ENCODE measurements around the gene TASOR2.

Gene TASOR2

DNA sequence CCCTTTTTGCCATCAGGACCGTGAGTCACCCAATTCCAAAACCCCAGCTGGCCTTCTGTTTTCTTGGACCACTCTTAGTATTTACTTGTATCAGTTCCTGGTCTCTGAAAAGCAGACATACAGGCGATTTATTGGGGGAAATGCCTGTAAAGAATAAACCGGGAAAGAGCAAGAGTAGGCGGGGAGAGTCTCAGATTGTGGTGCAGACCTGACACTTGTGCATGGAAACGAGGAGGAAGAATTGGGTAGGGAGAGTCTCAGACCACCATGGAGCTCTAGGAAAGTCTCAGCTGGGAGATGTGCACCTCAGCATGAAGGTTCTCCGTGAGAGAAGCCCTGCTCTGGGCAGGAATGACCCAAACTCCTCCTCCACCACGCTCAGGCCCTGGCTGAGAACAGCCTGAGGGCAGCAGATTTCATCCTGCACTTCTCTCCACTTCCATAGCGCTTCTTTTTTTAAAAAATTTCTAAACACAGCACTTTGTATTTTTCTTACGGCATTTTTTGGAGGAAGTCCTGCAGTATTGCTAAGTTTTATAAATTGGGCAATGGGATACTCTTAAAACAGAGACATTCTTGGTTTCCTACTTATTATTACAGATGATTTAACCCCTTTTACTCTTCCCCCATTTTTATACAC is 6.1 kb upstream of the TASOR2 start:
- TF ChIP-seq, protein P1, sequence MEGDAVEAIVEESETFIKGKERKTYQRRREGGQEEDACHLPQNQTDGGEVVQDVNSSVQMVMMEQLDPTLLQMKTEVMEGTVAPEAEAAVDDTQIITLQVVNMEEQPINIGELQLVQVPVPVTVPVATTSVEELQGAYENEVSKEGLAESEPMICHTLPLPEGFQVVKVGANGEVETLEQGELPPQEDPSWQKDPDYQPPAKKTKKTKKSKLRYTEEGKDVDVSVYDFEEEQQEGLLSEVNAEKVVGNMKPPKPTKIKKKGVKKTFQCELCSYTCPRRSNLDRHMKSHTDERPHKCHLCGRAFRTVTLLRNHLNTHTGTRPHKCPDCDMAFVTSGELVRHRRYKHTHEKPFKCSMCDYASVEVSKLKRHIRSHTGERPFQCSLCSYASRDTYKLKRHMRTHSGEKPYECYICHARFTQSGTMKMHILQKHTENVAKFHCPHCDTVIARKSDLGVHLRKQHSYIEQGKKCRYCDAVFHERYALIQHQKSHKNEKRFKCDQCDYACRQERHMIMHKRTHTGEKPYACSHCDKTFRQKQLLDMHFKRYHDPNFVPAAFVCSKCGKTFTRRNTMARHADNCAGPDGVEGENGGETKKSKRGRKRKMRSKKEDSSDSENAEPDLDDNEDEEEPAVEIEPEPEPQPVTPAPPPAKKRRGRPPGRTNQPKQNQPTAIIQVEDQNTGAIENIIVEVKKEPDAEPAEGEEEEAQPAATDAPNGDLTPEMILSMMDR (conservative IDR thresholded peaks at IDR 0.05), result no peak
- H3K27ac ChIP-seq, result no peak overlapping the region

- no peak overlapping the region for H3K27ac ChIP-seq
- TF ChIP-seq, protein P1 (conservative IDR thresholded peaks at IDR 0.05), result no peak
Measured at GRCh38 chr10:5679037-5679435, 5.6 kb upstream of the TASOR2 start.

GRCh38 chr10:5679606-5680005 is 5.0 kb upstream of the TASOR2 start:
- TF ChIP-seq, protein P1 (conservative IDR thresholded peaks at IDR 0.05), result no peak
- no peak overlapping the region for H3K27ac ChIP-seq

- TF ChIP-seq, protein P1 (conservative IDR thresholded peaks at IDR 0.05), result no peak
- no peak overlapping the region for H3K27ac ChIP-seq
Measured at GRCh38 chr10:5681930-5682329, 2.7 kb upstream of the TASOR2 start.

DNA sequence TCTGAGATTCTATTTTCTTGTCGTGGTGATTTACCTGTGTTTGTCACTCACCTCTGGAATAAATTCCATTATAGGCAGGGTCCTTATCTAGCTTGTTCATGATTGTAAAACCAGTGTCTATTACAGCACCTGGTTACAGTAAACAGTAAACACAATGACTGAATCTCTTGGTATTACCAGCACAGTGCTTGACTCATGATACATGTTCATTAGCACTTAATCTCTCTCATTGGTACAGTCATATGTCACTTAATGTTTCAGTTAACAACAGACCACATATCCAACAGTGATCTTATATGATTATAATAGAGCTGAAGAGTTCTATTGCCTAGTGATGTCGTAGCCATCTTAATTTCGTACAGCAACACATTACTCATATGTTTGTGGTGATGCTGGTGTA is 1.6 kb upstream of the TASOR2 start:
- TF ChIP-seq, protein P1 (conservative IDR thresholded peaks at IDR 0.05), result no peak
- no peak overlapping the region for H3K27ac ChIP-seq

DNA sequence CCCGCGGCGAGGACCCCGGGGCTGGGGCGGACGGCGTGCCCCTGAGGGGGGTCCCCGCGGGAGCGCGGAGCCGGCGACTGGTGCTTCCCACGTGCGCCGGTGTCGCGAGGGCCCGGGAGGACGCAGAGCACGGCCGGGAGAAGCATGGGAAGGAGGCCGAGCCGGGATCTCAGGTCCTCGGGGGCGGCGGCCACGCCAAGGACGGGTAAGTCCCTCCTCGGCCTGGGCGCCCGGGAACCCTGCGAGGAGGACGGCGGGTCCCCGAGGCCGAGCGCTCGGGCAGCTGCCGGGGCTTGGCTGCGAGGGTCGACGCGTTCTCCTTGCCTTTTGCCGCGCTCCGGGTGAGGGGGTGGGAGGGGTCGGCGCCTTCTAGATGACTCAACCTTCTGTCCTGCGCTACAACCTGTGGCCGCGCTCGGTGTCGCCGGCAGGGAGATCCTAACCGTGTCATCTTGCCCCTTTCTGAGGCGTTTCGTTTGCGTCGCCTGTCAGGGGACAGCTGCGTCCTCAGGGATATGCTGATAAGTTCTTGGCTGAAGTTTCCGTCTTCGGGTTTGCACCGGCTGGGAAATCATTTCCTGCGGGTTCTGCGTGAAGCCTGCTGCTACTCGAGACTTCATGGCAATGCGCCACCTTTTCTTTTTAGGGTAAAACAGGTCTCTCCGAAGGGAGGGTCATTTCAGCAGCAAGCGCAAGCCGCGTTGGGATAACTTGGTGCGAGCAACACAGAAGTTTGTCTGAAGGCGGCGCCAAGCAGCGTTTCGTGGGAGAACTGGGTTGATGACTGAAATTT is 529 bp downstream of the TASOR2 start:
- peak overlapping the region; percentile 85 for H3K27ac ChIP-seq
- TF ChIP-seq, protein P1 (conservative IDR thresholded peaks at IDR 0.05), result peak; percentile 73

GRCh38 chr10:5685764-5686240 is 1.2 kb downstream of the TASOR2 start:
- H3K27ac ChIP-seq, result peak overlapping the region; percentile 85
- TF ChIP-seq, protein P1 (conservative IDR thresholded peaks at IDR 0.05), result peak; percentile 31; the same call in 1 of the 2 replicates
